GM21360 (cell line): Measurements from ENCODE around the gene CAST.
A peak's percentile ranks its signal among the peaks of the same experiment; 100 is the strongest.
"Not testable (repeated sequence)": the region's sequence is repeated elsewhere in the genome, so short reads cannot be mapped to it uniquely, and the experiment has no call there.

Source experiments
- ATAC-seq: cut with Tn5 transposase; IDR thresholded peaks from one replicate; pipeline ENCODE4 v1.9.1; 2021; ENCODE audit warnings: mild to moderate bottlenecking, moderate library complexity; ENCODE audit not compliant: unreplicated experiment

The CAST gene, protein sequence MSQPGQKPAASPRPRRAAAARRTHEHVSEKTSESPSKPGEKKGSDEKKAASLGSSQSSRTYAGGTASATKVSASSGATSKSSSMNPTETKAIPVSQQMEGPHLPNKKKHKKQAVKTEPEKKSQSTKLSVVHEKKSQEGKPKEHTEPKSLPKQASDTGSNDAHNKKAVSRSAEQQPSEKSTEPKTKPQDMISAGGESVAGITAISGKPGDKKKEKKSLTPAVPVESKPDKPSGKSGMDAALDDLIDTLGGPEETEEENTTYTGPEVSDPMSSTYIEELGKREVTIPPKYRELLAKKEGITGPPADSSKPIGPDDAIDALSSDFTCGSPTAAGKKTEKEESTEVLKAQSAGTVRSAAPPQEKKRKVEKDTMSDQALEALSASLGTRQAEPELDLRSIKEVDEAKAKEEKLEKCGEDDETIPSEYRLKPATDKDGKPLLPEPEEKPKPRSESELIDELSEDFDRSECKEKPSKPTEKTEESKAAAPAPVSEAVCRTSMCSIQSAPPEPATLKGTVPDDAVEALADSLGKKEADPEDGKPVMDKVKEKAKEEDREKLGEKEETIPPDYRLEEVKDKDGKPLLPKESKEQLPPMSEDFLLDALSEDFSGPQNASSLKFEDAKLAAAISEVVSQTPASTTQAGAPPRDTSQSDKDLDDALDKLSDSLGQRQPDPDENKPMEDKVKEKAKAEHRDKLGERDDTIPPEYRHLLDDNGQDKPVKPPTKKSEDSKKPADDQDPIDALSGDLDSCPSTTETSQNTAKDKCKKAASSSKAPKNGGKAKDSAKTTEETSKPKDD

DNA sequence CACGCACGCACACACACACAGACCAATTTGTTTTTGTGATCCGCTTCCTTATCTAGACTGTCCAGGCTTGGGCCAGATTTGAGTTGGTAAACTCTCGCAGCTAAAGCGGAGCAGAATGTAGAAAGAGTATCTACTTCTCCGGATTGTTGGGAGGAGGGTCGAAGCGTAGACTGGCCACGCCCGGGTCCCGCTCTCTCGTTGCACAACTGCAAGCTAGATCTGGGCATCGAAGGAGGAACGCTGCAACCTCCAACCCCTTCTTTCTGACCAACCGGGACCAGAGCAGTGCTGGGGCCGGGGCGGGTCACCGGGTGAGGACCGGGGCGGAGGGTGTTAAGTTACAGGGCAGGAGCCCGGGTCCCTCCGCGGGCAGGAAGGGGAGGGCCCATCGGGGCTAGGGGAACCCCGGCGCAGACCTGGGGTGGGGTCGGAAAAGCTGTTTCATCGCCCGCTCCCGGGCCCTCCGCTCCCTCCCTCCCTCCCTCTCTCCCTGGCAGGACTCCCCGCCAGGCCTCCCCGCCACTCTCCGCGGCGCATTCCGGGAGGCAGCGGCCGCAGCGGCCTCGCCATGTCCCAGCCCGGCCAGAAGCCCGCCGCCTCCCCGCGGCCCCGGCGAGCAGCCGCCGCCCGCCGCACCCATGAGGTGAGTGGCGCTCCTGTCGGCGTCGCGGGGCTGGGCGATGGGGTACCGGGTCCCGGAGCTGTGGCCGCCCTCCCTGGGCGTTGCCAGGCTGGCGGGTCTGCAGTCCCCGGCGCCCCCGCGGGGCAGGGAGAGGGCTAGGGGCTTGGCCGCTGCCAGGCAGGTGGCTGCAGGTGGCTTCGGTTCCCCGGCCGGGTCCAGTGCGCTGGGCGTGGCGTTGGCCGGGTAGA is at the start of gene CAST:
Gene CAST, plus strand, starts transcription at position 522 of the 870 bp plus-strand sequence. Its CDS starts 47 bp downstream, at position 569.
- ATAC-seq = peak; percentile 68

DNA sequence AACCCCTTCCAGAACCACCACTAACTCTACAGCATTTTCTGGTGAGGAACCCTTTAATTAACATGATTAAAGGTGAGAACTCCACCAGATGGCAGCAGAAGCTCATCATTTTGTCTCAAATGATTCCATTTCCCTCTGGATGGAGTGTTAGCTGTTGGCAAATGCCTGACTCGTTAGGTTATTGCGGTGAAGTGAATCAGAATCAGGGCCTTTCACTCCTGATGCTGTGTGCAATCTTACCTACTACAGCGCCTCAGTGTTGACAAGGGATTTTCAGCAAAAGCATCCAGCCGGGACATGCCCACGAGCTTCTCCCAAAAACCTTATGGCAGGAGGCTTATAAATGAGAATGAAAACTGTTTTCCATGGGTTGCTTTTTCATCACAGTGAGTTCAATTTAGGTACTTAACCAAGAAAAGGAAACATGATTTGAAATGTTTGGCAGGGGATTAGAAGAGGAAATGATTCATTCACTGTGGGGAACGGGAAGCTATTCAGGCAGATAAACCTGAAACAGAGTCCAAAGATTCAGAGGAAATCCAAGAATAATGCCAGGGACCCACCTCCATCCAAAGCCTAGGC is 48.0 kb upstream of the CAST start:
- no peak for ATAC-seq

GRCh38 chr5:96615223-96615622 is 47.0 kb upstream of the CAST start:
- no peak for ATAC-seq

GRCh38 chr5:96616801-96617200 is 45.4 kb upstream of the CAST start:
- ATAC-seq = no peak

- not testable (repeated sequence) for ATAC-seq
Measured at GRCh38 chr5:96618311-96619016, 43.7 kb upstream of the CAST start.

GRCh38 chr5:96619946-96620345 is 42.2 kb upstream of the CAST start:
- no peak for ATAC-seq

DNA sequence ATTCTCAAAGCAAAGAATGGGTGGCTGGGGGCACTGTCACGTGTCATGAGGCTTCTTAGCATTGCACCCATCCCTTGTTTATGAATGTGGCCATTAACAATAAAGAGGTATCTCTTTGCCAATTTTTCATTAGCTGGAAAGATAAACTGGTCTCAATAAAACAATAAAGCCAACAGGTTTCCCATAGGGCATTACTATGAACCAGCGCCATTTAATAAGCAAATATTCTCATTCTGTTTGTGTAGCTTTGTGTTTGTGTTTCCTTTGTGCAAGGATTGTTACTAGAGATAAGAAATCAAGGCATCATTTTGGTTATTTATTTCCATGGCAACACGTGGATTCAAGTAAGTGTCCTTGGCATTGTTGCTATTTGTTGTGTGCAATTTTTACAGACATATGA is 37.6 kb upstream of the CAST start:
- no peak for ATAC-seq

DNA sequence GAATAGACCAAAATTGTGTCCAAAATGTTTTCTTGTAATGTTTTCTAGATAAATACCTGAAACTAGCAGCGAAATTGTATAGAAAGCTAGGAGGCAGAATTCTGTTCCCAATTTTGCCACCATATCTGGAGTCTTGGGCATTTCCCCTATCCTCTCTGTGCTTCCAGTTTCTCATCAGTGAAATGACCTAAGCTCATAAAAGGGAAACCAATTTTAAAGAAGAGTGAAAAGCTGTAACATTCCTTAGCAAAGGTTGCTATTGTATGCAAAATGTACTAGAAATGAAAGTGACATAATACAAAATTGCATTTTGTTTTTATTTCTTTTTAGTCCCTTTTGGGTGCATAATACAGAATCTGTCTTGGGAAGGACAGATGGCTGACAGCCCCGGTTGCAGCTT is 36.8 kb upstream of the CAST start:
- no peak for ATAC-seq

DNA sequence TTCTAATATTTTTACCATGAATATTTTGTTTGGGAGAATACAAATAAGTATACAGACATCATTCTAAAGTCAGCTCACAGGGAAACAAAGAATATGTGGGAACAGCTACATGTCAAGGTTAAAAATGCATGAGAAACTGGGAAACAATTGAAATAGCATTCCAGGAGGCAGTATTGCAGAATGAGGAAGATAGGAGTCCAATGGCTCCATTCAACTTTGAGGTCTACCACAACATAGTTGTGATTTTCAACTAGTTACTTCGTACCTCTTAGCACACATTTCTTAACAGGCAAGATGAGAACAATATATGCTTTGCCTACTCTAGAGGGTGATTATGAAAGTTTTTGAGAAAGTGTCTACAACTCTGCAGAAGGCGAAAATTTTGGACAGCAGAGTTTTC is 35.2 kb upstream of the CAST start:
- ATAC-seq = no peak

GRCh38 chr5:96627792-96628398 is 34.3 kb upstream of the CAST start:
- no peak for ATAC-seq

GRCh38 chr5:96628406-96628805 is 33.8 kb upstream of the CAST start:
- ATAC-seq = no peak

GRCh38 chr5:96629774-96630173 is 32.4 kb upstream of the CAST start:
- ATAC-seq = no peak

DNA sequence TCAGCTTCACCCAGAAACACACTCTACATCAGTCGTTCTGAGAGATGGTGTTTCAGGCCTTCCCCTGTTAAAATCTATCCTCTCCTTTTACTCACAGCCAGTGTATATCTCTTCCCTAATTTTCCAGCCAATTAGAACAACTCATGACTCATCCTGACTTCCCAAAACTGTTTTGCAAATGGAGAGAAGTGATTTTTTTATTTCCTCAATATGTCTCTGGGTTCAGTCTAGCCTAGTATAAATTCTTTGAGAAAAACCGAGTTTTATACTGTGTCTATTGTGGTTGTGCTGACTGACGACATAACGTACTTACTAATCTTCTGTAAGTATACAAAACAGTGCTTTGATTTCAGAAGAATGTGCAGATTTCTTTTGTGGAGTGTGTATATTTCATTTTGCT is 28.4 kb upstream of the CAST start:
- ATAC-seq = no peak

DNA sequence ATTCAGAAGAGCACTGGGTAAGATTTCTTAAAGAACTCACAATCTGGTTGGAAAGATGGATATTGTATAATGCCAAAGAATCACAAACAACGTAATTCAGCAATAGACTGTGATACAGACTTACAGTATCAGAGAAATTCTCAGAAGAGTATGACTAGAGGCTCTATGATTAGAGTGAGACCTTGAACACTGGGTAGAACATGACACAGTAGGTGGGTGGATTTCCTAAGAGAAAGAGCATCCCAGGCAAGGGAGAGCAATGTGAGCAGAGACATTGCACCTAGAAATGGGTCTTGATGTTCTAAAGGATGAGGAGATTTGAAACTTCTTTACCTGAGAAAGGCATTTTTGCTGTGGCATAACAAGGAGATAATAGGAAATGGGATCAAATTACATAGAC is 27.3 kb upstream of the CAST start:
- ATAC-seq = no peak

DNA sequence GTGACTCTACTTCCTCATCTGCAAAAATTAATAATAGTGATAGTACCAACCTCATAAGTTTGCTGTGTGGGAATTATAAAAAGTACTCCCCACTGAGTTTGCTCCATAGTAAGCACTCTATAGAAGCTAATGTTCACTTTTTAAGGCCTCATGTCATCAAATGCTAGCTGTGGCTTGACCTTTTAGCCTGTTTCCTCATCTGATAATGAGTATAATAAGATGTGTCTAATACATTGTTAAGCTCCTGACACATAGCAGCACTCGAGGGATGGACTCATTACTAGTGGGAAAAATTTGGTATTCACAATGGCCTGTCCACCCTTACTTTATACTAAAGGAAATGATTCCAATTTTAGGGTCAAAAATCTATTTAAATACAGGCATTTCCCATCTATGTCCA is 26.1 kb upstream of the CAST start:
- ATAC-seq = no peak

GRCh38 chr5:96636594-96636993 is 25.6 kb upstream of the CAST start:
- ATAC-seq = no peak

GRCh38 chr5:96637196-96637595 is 25.0 kb upstream of the CAST start:
- no peak for ATAC-seq

GRCh38 chr5:96638561-96638960 is 23.6 kb upstream of the CAST start:
- ATAC-seq = no peak

DNA sequence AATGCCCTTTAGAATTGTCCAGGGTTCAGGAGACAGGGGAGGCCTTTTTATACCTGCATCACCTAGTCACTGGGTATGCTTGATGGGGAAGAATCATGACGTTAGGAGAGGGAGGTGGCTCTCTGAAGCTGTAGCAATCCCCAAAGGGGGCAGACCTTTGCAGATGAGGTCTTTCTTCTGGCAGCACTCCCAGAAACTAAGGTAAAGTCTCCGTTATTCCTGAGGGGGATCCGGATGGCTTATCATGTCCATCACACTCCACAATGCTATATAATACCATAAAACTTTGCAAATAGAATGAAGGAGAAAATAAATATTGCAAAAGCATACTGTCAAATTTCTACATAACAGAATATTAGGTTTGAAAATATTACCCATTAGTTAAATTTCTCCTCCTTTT is 21.5 kb upstream of the CAST start:
- no peak for ATAC-seq
